GM21619 (cell line): Measurements from ENCODE around the gene BCDIN3D.
"Not testable (repeated sequence)": the region's sequence is repeated elsewhere in the genome, so short reads cannot be mapped to it uniquely, and the experiment has no call there.

ENCODE experiments used
- ATAC-seq: cut with Tn5 transposase; IDR thresholded peaks from one replicate; pipeline ENCODE4 v1.9.1; 2021; ENCODE audit not compliant: unreplicated experiment

The BCDIN3D gene

DNA sequence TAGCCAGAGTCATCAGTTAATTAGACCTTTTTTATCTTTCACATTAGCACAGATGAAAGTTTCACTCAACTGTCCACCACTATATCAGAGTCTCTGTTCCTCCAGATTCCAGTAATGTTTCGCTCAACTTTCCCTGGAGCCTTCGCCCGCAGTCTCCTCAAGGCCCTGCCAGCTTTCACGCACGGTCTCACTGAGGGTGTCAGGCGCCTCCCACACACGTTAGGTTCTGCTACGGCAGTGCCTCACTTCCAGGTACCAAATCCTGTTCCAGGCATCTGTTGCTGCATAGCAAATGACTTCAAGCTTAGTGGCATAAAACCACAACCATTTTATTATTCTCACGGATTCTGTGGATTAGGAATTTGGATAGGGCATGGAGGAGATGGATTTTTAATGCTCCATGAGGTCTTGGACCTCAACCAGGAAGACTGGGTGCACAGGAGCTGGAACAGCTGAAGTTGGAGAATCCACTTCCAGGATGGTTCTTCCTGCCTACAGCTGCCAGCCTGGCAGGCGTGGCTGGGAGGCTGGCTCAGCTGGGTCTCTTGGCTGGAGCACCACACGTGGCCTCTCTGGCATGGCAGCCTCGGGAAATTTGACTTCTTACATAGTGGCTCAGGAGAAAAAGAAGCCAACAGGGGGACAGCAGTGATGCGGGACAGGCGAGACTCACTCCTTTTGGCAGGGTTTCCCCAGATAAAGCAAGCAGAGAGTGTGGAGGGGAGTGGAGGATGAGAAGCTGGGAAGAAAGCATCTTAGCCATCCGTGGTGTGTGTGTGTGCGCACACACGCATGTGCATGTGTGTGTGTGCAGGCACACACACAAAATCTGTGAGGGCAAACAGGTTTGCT lies 21.3 kb upstream of the BCDIN3D start:
- ATAC-seq = no peak

DNA sequence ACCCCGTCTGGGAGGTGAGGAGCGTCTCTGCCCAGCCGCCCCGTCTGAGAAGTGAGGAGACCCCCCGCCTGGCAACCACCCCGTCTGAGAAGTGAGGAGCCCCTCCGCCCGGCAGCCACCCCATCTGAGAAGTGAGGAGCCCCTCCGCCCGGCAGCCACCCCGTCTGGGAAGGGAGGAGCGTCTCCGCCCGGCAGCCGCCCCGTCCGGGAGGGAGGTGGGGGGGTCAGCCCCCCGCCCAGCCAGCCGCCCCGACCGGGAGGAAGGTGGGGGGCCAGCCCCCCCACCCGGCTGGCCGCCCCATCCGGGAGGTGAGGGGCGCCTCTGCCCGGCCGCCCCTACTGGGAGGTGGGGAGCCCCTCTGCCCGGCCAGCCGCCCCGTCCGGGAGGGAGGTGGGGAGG lies 18.0 kb upstream of the BCDIN3D start:
- ATAC-seq = not testable (repeated sequence)

DNA sequence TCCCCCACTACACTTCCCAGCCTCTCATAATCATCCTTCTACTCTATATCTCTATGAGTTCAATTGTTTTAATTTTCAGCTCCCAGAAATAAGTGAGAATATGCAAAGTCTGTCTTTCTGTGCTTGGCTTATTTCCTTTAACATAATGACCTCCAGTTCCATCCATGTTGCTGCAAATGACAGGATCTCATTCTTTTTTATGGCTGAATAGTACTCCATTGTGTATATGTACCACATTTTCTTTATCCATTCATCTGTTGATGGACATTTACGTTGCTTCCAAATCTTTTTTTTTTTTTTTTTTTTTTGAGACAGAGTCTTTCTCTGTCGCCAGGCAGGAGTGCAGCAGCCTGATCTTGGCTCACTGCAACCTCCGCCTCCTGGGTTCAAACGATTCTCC lies 13.0 kb upstream of the BCDIN3D start:
- not testable (repeated sequence) for ATAC-seq

DNA sequence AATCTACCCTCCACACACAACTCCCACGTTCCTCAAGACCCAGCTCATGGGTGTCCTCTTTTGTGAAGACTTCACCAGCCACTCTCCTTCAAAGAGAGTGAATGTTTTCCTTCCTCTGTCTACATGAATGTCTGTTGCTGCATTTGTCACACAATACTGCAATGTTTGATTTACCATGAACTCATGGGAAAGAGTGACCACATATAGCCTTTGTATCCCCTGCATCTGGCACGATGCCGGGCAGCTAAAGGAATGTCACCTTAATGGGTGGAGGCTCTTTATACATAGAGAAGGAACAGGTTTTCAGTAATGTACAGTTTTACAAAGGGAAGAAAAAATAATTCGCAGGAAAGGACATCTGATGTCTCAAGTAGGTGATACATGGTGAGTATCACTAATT lies 12.1 kb upstream of the BCDIN3D start:
- ATAC-seq = no peak

DNA sequence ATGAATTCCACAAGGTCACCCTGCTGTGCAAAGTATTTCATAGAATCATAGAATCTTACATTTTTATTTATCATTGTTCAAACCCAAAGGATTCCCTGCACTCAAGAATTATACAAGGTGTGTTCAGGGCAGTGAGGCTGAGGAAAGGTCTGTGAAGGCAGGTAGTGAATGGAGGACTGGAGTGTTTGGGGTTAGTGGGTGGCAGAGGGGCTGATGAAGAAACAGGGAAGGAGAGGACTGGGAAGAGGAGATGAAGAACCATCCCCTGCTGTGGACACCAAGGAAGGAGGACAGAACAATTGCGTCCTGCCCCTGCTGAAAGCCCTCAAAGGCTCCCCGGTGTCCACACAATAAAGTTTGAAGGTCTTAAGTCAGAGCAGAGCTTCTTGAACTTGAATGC lies 10.8 kb upstream of the BCDIN3D start:
- ATAC-seq = no peak

GRCh38 chr12:49847161-49847560 lies 4.3 kb upstream of the BCDIN3D start:
- ATAC-seq = no peak

- no peak for ATAC-seq
These were observed 3.1 kb upstream of the BCDIN3D start for GRCh38 chr12:49846032-49846431.

- no peak for ATAC-seq
These were observed 1.1 kb upstream of the BCDIN3D start for GRCh38 chr12:49843876-49844437.

DNA sequence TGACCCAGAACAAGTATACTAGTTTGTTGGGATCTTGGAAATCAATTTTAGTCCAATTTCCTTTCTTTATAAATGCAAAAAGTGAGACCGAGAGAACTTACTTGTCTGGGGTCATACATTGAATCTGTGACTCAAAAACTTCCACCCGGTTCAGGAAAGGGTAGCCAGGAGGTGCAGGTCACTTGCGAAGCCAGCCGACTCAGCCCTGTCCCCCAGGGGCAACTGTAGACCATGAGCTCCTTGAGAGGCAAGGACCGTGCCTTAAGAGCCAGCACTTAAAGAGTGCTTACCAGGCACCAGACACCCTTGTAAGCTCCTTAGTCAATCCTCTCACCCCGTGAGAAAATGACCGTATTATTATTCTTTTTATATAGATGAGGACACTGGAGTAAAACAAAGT lies 505 bp upstream of the BCDIN3D start:
- ATAC-seq = no peak

DNA sequence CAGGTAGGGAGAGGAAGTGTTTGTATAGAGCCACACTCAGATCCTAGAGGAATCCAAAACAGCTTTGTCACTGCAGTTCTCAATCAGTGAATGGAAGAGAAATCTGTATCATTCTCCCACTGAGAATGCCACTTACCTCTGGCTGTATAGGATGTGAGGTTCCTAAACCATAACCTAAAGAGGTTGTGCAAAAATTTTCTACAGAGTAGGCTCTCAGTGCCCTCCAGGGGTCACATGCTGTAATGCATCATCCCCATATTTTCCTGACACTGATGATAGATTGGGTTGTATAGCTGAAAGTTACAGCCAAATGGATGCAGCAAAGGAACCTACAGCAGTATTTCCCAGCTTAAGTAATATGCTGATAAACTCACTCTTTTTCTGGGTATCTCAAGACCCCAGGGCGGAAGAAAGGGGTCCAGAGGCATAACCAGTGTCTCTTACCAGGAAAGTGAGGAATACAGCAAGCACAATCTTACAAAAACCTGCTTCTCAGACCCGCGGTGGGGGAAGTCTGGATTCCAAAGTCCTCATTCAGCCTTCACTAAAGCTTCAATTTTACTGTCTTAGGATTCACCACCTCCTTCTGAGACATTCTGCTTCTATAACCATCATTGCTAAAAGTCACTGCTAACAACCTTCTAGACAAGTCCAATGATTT lies 3.8 kb downstream of the BCDIN3D start:
- ATAC-seq = no peak

- no peak for ATAC-seq
These were observed 10.0 kb downstream of the BCDIN3D start for GRCh38 chr12:49832836-49833421.

- ATAC-seq = no peak
These were observed 11.2 kb downstream of the BCDIN3D start for GRCh38 chr12:49831717-49832116.

DNA sequence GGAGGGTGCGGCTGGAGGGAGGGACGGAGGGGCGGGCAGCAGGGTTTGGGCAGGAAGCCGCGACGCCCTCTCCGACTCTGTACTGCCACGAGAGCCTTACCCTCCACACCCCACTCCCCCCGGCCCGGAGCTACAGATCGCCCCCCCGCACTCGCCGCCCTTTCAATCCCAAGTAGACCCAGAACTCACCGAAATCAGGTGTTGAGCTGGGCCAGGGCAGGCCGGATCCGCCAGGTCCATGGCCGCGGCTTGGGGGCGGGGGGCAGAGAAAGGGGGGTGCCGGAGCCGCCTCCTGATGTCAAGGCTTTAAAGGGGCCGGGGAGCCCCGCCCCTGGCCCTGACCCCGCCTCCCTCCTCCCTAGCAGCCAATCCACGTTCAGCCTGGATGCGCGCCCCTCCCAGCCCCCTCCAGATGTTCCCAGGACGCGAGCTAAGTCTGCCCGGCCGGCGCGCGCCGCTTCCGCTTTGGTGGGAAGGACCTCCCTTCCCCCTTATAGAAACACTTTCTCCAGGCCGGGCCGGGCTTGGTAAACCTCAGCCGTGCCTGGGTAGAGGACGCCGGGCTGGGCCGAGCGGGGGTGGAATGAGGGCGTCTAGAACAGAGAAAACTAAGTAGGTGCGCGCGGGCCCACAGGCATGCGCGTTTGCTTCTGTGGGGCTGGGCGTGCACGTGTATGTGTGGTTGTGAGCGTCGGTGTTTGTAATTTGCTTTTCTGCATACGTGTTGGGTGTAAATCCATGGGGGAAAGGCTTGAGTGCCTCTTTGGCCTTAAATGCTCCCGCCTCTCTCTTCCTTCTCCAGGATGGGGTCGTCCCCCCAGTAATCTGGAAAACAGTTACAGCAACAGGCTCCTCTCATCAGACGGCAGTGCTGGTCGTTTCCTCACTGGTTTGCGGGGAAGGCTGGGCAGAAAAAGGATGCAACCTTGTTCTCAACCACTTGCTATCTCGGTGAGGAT lies 14.5 kb downstream of the BCDIN3D start, which contains the start of gene NCKAP5L:
Gene NCKAP5L (minus strand): TSS at position 281 of the 959 bp plus-strand sequence. CDS start 24,369 bp downstream, outside the sequence.
- peak; percentile 79 for ATAC-seq

- ATAC-seq = peak; percentile 23
These were observed 15.4 kb downstream of the BCDIN3D start for GRCh38 chr12:49827401-49828099.

- ATAC-seq = no peak
These were observed 15.9 kb downstream of the BCDIN3D start for GRCh38 chr12:49827051-49827400.

DNA sequence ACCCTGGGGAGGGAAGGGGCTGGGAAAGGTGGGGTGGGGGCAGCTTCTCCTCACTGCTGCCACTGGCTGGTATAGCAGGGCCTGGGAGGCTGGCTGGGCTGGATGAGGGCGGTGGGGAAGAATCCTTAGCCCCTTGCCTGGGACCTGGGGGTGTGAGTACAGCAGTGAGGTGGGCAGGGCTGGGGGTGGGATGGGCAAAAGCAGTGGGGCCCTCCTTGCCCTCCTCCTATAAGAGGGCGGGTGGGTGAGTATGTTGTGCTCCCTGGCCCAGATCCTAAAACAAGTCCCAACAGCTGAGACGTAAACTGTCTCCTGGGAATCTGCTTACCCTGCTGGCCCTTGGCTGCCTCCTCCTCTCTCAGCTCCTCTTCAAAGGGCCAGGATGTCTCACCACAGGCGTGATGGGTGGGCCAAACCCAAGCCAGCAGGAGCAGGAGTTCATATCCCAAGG lies 16.9 kb downstream of the BCDIN3D start:
- ATAC-seq = no peak

DNA sequence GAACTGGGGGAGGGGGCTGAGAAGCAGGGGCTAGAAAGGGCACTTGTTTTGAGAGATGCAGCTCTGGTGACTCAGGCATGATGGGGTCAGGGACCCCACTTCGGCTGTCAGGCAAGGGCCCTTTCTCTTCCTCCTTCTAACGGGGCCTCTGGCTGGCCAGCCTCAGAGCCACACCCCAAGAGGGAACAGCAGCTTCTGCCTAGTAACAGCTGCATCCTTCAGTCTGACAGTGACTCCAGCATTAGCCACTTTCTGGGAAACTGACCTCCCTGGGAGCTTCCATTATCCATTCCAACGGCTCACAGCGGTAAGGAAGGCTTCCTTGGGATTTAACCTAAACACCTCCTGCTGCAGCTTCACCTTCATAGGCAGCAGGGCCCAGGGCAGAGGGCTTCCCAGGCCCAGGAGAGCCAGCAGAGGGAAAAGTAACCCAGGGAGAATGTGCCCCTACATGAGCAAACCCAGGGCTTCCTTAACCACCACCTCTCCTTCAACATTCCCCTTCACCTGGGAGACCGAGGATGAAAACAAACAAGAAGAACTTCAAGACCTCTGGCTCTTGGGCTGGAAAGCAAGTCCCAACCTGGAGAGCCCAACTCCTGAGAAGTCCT lies 17.4 kb downstream of the BCDIN3D start:
- ATAC-seq = no peak

- ATAC-seq = no peak
These were observed 18.0 kb downstream of the BCDIN3D start for GRCh38 chr12:49824895-49825294.

DNA sequence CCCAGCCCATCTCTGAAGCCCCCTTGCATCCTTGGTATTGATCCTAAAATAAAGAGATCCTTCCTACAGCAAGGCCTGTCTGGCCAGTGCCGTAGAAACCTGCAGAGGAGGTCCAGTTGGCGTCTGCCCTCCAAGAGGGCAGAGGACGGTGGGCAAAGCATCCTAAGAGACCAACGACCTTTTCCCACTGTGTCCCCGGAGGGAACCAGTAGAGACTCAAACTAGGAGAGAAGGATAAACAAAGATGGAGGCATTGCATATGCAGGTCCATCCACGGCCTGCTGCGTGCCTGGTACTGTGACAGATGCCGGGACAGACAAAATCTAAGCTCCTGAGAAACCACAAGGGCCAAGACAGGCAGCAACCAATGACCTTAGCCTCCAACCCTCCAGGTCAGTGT lies 18.5 kb downstream of the BCDIN3D start:
- ATAC-seq = no peak
